ENCODE measurements around the gene FAM20B. TPM values are rescaled to one million over a fixed set of nuclear protein-coding genes. Genes with fewer than 3 reads are reported as not detected.

The FAM20B gene
- total RNA-seq, 2 experiments from 2014 or later: 12.1 to 12.9 TPM

- DNase-seq (no peak), ATAC-seq (ENCODE audit: poor library complexity) (no peak)
- H3K9me3 ChIP-seq (ENCODE audit: control insufficient read depth in 1 of 2, insufficient read depth in 1 of 2, low read length in 2 of 2): no peaks in the 10 kb centered on the region
- intact Hi-C loops (cut with DNase I, micrococcal nuclease): no loop called here
- no peaks in the 10 kb centered on the region for H3K4me1 ChIP-seq (ENCODE audit: insufficient read depth, low read length)
- Mint-ChIP-seq H3K27me3 (no peaks in the 10 kb centered on the region), H3K27ac (no peak overlapping the region), H3K4me1 (ENCODE audit: low read depth) (peaks cover 6% of the 10 kb centered on the region), H3K36me3 (ENCODE audit: low read depth) (peaks cover 34% of the 10 kb centered on the region), H3K4me3 (no peak overlapping the region), H3K9me3 (no peaks in the 10 kb centered on the region)
- TF ChIP-seq CTCF (IDR thresholded peaks at IDR 0.05): no peak
- H3K4me3 ChIP-seq (ENCODE audit: low read length): no peak overlapping the region
- ChIA-PET POLR2A (no interaction called here), CTCF (interaction anchor here (0.6 to 1.7 kb wide), 2 partner anchors 18 to 33 kb away, joined by 3 read pairs; no protein-coding TSS in a partner anchor)
- H3K27me3 ChIP-seq (ENCODE audit: control insufficient read depth in 1 of 2, insufficient read depth in 2 of 2, low read length in 2 of 2): no peaks in the 10 kb centered on the region
- H3K27ac ChIP-seq (ENCODE audit: low read depth in 1 of 2, low read length in 2 of 2): no peak overlapping the region
- peaks cover 15% of the 10 kb centered on the region for H3K36me3 ChIP-seq (ENCODE audit: insufficient read depth, low read length)
Measured at GRCh38 chr1:179046808-179047635, 21.3 kb downstream of the FAM20B start.

- CTCF ChIA-PET: interaction anchor here (0.6 to 1.7 kb wide), 2 partner anchors 17 to 32 kb away, joined by 3 read pairs; no protein-coding TSS in a partner anchor
- H3K36me3 ChIP-seq (ENCODE audit: insufficient read depth, low read length): peaks cover 15% of the 10 kb centered on the region
Measured at GRCh38 chr1:179047636-179047997, 21.9 kb downstream of the FAM20B start.

GRCh38 chr1:179048339-179049124 lies 22.8 kb downstream of the FAM20B start:
- H3K4me3 Mint-ChIP-seq: no peak overlapping the region
- POLR2A ChIA-PET: no interaction called here
- no peak for TF ChIP-seq CTCF (IDR thresholded peaks at IDR 0.05)
- no peaks in the 10 kb centered on the region for H3K9me3 Mint-ChIP-seq
- Histone ChIP-seq H3K36me3 (ENCODE audit: insufficient read depth, low read length) (peaks cover 14% of the 10 kb centered on the region), H3K4me1 (ENCODE audit: insufficient read depth, low read length) (no peaks in the 10 kb centered on the region), H3K27me3 (ENCODE audit: control insufficient read depth in 1 of 2, insufficient read depth in 2 of 2, low read length in 2 of 2) (no peaks in the 10 kb centered on the region), H3K27ac (ENCODE audit: low read depth in 1 of 2, low read length in 2 of 2) (no peak overlapping the region), H3K9me3 (ENCODE audit: control insufficient read depth in 1 of 2, insufficient read depth in 1 of 2, low read length in 2 of 2) (no peaks in the 10 kb centered on the region), H3K4me3 (ENCODE audit: low read length) (no peak overlapping the region)
- peaks cover 6% of the 10 kb centered on the region for H3K4me1 Mint-ChIP-seq (ENCODE audit: low read depth)
- no peak overlapping the region for H3K27ac Mint-ChIP-seq
- intact Hi-C loops (cut with DNase I, micrococcal nuclease): no loop called here
- DNase-seq (no peak), ATAC-seq (ENCODE audit: poor library complexity) (no peak)
- CTCF ChIA-PET: interaction anchor here (1.7 kb wide), 1 partner anchor 16 kb away, joined by 3 read pairs; no protein-coding TSS in a partner anchor
- H3K27me3 Mint-ChIP-seq: no peaks in the 10 kb centered on the region
- peaks cover 42% of the 10 kb centered on the region for H3K36me3 Mint-ChIP-seq (ENCODE audit: low read depth)

More at GRCh38 chr1:179047636-179047997, 21.9 kb downstream of the FAM20B start:
- H3K4me1 Mint-ChIP-seq (ENCODE audit: low read depth): peaks cover 6% of the 10 kb centered on the region
- Histone ChIP-seq H3K4me1 (ENCODE audit: insufficient read depth, low read length) (no peaks in the 10 kb centered on the region), H3K4me3 (ENCODE audit: low read length) (no peak overlapping the region), H3K9me3 (ENCODE audit: control insufficient read depth in 1 of 2, insufficient read depth in 1 of 2, low read length in 2 of 2) (no peaks in the 10 kb centered on the region), H3K27me3 (ENCODE audit: control insufficient read depth in 1 of 2, insufficient read depth in 2 of 2, low read length in 2 of 2) (no peaks in the 10 kb centered on the region), H3K27ac (ENCODE audit: low read depth in 1 of 2, low read length in 2 of 2) (no peak overlapping the region)
- H3K36me3 Mint-ChIP-seq (ENCODE audit: low read depth): peaks cover 36% of the 10 kb centered on the region
- TF ChIP-seq CTCF (IDR thresholded peaks at IDR 0.05): no peak
- H3K9me3 Mint-ChIP-seq: no peaks in the 10 kb centered on the region
- ATAC-seq (ENCODE audit: poor library complexity) (no peak), DNase-seq (no peak)
- intact Hi-C loops (cut with DNase I, micrococcal nuclease): no loop called here
- no peak overlapping the region for H3K27ac Mint-ChIP-seq
- POLR2A ChIA-PET: no interaction called here
- no peak overlapping the region for H3K4me3 Mint-ChIP-seq
- no peaks in the 10 kb centered on the region for H3K27me3 Mint-ChIP-seq

All from CD4-positive, alpha-beta T cell (primary cell).